ENCODE measurements around the gene PRKACB.
"Not testable (repeated sequence)": the region's sequence is repeated elsewhere in the genome, so short reads cannot be mapped to it uniquely, and the experiment has no call there.

PRKACB gene

DNA sequence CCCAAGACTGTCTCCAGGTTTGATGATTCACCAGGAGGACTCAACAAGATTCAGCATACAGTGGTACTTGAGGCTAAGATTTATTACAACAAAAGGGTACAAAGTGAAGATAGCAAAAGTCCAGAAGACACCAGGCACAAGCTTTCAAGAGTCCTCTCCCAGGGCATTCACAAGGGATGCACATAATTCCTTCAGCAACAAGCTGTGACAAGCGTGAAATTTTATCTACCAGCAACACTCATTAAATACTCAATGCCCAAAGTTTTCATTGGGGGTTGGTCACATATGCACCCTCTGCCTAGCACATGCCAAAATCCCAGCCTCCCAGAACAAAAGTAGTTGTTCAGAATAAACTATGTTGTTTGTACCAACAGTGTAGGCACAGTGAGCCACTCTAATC, 62.3 kb downstream of the PRKACB start:
- in situ Hi-C loops (cut with HindIII; ENCODE audit: low sequenced_read_pairs): no loop called here

DNA sequence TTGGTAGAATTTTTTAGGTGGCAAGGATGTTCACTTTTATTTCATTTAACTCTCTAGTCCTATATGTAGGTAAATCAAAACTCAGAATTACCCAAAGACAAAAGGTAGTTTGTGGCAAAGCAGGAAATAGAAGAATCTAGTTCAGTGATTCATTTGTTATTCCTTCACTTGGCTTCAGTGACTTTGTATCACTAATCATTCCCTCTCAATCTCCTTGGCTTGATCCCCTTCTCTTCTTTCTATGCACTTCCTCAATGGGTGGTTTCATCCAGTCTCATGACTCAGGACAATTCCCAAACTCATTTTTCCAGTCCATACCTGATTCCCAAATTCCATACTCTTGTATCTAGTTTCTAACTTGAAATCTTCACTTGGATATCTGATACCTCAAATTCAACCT, 64.9 kb downstream of the PRKACB start:
- in situ Hi-C loops (cut with HindIII; ENCODE audit: low sequenced_read_pairs): no loop called here

DNA sequence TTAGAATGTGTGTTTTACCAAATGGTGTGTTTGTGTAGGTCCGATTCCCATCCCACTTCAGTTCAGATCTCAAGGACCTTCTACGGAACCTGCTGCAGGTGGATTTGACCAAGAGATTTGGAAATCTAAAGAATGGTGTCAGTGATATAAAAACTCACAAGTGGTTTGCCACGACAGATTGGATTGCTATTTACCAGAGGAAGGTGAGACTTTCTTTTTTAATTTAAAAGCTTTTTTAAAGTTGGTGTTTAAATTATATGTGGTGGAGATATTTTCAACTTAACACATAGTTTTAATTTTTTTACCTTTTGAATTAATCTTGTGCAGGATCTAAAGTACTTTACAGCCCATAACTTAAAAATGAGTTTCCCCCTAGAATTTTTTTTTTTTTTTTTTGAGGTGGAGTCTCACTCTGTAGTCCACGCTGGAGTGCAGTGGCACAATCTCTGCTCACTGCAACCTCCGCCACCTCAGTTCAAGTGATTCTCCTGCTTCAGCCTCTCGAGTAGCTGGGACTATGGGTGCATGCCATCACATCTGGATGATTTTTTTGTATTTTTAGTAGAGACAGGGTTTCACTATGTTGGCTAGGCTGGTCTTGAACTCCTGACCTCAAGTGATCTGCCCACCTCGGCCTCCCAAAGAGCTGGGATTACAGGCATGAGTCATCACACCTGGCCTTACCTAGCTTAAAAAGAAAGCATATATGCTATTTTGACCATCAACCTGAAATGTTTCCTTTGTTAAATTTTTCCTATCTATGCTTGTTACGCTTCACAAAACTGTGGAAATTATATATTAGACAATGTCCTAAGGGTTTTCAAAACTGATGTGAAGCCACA, 70.3 kb downstream of the PRKACB start:
- in situ Hi-C loops (cut with HindIII; ENCODE audit: low sequenced_read_pairs): no loop called here

DNA sequence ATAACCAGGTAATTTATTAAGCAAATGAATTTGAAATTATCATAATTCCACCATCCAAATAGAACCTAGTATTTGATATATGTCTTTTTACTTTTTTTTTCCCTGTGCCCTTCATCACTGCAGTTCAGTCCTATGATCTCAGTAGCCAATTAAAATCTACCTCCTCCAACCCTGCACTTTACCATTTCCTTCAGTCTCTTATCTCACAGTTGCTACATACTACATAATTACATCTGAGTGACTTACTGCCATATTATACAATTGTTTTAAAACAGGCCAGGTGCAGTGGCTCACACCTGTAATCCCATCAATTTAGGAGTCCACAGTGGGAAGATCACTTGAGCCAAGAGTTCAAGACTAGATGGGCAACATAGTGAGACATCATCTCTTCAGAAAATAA, 73.2 kb downstream of the PRKACB start:
- in situ Hi-C loops (cut with HindIII; ENCODE audit: low sequenced_read_pairs): no loop called here

DNA sequence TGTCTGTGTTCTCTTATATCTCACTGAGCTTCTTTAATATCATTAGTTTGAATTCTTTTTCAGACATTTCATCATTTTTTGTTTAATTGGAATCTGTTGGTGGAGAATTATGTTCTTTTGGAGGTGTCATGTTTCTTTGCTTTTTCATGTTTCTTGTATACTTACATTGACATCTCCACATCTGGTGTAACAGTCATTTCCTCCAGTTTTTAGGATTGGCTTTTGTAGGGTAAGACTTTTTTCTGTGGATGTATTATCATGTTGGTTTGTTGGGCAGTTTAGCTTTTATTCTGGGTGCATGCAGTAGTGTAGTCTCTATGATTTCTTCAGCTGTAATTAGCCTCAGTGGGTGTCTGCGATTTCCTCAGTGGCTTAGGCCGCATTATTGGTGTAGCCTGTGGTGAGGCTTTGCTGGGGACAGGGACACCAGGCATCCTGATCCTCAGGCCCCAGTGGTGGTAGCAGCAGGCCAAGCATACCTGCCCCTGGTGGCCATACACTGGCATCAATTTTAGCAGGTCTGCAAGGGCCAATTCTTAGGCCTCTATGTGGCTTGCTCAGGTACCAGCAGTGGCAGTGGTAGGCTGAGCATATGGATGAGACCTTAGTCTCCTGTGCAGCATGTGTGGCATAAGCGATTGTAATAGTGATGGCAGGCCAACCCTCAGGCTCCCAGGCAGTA, 79.8 kb downstream of the PRKACB start:
- in situ Hi-C loops (cut with HindIII; ENCODE audit: low sequenced_read_pairs): no loop called here

DNA sequence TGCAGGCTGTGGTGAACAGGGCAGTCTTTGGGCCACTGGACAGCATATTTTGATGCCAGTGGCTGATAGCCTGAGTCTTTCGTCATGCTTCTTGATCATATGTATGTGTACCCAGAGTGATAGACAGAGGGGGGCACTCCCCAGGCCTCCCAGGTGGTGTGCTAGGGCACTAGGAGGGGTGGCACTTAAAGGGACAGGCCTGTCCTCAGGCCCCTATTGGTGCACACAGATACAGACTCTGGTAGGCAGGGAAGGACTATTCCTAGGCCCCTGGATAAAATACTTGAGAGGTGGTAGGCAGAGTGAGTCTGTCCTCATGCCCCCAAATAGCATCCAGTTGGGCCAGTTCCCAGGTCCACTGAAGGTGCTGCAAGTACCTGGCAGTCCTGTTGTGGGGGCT, 80.8 kb downstream of the PRKACB start:
- in situ Hi-C loops (cut with HindIII; ENCODE audit: low sequenced_read_pairs): no loop called here

DNA sequence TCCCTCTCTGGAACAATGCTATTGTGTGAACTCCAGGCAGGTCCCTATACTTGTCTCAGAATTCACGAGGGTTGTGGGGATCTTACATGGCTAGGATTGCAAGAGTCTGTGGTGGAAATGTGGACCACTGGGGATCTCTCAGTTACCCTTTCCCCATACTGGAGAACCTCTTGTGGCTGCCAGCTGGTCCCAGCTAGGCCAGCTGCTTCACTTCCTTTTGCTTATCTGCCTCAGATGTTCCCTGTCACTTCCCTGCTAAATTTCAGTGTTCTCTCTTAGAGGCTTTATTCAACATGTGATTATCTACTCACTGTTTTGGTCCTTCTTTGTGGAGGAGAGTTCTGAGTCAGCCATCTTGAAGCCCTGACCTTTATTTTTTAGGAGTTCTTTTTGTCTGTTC, 81.6 kb downstream of the PRKACB start:
- in situ Hi-C loops (cut with HindIII; ENCODE audit: low sequenced_read_pairs): no loop called here

DNA sequence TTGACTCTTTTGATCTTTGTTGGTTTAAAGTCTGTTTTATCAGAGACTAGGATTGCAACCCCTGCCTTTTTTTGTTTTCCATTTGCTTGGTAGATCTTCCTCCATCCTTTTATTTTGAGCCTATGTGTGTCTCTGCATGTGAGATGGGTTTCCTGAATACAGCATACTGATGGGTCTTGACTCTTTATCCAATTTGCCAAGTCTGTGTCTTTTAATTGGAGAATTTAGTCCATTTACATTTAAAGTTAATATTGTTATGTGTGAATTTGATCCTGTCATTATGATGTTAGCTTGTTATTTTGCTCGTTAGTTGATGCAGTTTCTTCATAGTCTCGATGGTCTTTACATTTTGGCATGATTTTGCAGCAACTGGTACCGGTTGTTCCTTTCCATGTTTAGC, 88.6 kb downstream of the PRKACB start:
- in situ Hi-C loops (cut with HindIII; ENCODE audit: low sequenced_read_pairs): not testable (repeated sequence)

DNA sequence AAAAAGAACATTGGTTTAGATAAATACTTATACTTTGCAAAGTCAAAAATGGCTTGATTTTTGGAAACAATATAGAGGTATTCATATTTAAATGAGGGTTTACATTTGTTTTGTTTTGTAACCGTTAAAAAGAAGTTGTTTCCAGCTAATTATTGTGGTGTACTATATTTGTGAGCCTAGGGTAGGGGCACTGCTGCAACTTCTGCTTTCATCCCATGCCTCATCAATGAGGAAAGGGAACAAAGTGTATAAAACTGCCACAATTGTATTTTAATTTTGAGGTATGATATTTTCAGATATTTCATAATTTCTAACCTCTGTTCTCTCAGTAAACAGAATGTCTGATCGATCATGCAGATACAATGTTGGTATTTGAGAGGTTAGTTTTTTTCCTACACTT, 92.2 kb downstream of the PRKACB start:
- in situ Hi-C loops (cut with HindIII; ENCODE audit: low sequenced_read_pairs): no loop called here

DNA sequence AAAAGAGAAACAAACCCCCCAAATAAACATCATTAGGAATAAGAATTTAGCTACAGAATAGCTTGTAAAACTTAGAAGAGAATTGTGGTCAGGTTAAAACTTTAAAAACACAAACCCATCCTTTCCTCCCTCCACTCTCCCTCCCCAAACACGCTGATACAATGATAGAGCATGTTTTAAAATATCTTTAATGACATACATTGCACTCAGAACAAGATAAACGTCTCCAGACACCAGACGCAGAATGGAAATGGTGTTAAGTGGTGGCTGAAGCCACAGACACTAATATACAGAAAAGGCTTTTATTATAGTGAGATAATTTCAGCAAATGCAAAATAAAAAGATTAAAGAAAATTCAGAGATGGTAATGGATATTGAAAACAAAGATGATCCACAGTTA, 98.6 kb downstream of the PRKACB start:
- in situ Hi-C loops (cut with HindIII; ENCODE audit: low sequenced_read_pairs): no loop called here

DNA sequence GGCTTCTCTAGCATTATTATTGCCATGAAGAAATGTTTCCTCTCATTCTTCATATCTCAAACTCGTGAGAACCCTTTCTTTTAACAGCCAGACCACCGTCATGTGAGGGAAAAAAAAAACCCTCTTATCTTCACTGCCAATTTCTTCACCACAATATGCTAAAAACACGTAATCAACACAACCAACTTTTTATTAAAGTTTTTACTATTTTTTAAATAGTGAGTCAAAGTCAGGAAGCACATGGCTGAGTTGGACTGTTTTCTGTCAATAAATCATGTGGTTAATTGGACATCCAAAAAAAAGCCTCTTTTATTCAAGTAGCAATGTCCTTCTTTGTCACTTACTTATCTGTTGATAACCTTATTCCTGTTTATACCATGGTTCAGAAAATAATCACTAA, 101.5 kb downstream of the PRKACB start:
- in situ Hi-C loops (cut with HindIII; ENCODE audit: low sequenced_read_pairs): no loop called here

DNA sequence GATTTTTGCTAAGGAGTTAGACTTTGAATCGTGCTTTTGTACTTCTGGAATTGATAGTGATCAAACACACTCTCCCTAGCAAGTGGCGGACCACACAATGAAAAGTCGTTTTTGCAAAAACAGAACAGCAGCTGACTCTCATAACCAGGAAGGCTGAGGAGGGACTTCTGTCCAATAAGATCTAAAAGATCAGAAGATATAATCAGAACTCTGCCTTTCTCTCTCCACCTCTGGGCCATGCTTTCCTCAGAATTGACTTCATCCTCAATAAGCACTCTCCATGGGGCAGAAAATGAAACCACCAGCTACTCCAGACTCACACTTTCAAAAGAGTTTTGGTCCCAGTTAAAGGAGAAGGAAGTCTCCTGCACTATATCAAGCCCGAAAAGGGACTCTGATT, 102.1 kb downstream of the PRKACB start:
- in situ Hi-C loops (cut with HindIII; ENCODE audit: low sequenced_read_pairs): no loop called here

DNA sequence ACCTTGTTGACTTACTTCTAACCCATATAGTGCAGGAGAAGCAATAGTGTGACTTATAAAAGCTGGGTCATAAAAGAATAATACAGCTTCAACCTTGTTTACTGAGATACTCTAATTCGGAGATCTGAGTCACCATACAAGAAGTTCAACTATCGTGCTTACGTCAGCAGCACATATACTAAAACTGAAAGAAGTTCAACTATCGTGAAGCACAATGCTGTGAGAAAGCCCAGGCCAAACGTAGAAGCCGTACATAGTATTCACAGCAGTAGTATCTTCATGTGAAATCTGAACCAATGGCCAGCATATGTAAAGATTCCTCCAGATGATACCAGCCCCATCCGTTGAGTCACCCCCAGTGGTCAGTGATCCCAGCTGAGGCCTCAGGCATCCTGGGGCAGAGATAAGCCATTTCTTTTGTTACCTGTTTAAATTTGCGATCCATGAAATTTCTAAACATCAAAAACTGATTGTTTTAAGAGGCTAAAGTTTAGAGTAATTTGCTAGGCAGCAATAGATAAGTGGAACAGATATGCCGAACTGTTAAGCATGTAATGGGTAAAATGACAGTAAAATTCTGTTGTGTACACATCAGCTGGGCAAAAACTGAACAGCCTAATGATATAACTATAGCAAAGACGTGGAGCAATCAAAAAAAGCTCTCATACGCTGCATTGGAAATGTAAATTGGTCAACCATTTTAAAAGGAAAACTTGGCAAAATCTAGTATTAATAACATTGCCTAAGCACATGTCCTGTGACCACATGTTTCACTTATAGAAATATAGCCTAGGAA, 103.6 kb downstream of the PRKACB start:
- in situ Hi-C loops (cut with HindIII; ENCODE audit: low sequenced_read_pairs): no loop called here

DNA sequence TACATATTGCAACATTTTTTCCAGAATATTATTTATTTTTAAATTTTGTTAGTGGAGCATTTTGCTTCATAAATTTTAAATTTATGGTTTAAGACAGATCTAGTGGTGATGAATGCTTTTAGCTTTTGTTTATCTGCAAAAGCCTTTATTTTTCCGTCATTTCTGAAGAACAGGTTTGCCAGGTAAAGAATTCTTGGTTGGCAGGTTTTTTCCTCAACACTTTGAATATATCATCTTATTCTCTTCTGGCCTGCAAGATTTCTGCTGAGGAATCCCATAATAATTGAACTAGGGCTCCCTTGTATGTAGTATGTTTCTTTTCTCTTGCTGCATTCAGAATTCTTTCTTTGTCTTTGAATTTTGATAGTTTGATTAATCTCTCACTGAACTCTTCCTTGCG, 106.6 kb downstream of the PRKACB start:
- in situ Hi-C loops (cut with HindIII; ENCODE audit: low sequenced_read_pairs): no loop called here

DNA sequence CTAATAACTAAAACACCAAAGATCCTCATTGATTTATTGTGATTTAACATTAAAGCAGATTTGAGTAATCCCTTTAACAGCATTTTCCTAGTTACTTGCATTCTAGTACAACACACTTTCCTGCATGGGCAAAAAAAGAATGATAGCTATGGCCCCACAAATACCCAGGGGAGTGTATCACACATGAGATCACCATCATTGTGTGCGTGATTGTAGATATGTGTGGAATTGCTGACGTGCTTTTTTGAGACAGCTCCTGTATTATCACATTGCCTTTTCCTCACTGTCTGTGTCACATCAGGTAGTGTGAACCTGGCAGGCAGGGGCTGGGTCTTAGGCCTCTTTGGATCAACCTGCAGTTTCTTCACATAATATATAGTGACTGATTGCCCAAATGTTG, 109.0 kb downstream of the PRKACB start:
- in situ Hi-C loops (cut with HindIII; ENCODE audit: low sequenced_read_pairs): no loop called here

DNA sequence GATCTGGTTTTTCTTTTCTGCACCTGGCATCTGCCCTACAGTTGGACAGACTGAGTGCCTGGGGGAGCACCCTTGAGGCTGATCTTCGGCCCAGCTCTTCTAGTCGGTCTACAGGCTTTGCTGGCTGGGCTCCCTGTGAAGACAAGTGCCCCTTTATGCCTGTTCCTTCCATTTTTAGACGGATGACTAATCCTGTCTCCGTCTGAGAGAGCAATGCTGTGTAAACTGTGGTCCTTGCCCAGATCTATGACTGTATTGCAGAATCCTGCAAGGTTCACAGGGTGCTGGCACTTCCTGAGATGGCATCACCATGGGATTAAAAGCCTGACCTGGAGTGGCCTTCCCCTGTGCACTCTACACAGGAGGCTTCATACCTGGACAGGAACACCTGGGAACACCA, 109.8 kb downstream of the PRKACB start:
- in situ Hi-C loops (cut with HindIII; ENCODE audit: low sequenced_read_pairs): no loop called here

DNA sequence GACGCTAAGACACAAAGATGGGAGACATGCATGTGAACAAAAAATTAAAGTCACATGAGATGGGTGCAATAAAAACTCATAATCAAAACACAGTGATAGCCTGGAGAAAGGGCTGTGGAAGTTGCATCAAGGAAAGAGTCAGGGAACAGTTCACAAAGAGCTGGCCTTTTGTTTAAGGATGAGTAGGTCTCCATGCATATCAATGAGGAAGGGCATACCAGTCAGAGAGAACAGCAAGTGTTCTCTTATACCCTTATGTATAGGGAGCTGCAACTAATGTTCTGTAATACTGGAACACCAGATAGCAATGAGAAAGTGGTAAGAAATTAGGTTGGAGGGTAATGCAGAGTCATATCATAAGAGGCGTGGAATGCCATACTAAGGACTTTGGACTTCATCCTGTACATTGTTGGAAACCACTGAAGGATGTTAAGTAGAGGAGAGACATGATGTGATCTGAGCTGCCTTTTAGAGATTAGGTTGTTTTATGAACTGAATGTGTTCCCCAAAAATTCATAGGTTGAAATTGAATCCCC, 110.7 kb downstream of the PRKACB start:
- in situ Hi-C loops (cut with HindIII; ENCODE audit: low sequenced_read_pairs): no loop called here

DNA sequence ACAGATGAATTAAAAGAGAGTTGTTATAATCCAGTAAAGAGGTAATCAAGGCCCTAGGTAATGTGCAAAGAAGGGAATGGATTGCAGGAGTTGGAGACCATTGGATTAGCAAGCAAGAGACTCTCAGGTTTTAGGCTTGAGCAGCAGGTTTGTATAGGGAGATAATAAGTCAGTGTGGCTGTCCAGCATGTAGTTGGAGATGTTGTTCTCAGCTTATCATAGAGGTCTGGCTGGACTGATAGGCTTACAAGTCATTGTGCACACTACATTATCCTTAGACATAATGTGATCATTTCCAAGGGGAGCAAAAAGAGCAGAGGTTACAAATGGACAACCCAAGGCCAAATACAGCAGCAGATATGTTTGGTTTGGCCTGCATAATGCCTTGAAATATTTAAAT, 111.5 kb downstream of the PRKACB start:
- in situ Hi-C loops (cut with HindIII; ENCODE audit: low sequenced_read_pairs): no loop called here

DNA sequence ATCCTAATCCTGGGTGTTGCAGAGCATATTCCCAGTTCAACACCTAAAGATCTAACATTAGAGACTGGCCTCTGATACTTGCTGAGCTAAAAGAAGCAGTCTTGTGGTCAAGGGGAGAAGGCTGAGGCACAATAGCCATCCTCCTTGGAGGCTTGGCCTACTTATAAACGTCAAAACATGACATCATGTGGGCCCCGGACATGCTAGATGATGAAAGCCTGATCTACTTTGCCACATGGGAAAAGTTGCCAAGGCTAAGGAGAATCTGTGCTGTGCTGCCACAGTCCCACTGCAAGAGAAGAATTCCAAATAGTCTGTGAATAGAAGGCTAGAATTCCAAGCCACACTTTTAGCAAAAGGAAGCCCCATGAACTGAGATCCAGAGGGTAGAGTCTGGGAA, 113.5 kb downstream of the PRKACB start:
- in situ Hi-C loops (cut with HindIII; ENCODE audit: low sequenced_read_pairs): no loop called here

DNA sequence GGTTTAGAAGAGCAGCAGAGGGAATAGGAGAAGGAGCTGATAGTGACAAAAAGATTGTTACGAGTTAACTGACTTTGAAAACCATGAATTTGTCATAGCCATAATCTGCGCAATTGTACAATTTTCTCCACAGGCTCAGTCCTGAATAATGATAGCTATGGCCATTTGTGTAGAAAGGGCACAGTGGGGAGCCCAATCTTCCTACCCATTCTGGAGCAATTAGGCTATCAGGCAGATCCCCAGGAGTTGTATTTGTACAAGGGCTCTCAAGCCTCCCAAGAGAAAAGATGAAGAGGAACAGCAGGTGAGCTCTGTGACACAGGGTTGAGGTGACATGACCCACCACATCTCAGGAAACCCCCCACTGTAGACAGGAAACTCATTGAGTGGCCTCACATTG, 115.3 kb downstream of the PRKACB start:
- in situ Hi-C loops (cut with HindIII; ENCODE audit: low sequenced_read_pairs): no loop called here

DNA sequence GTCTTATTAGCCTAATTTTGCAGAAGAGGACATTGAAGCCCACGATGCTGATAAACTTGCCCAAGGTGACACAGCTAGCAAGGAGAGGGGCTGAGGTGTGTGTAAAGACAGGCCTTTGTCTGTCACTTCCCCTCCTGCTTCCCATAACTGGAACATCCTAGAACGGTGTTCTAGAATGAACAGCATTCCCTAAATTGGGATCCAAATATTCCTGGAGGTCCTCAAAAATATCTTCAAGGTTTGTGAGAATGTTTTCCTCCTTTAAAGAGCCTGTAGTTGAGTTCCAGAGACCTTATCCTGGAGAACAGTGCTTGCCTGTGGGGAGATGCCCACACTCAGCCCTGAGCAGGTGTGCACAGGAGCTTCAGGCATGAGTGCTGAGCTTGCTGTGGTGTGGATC, 115.9 kb downstream of the PRKACB start:
- in situ Hi-C loops (cut with HindIII; ENCODE audit: low sequenced_read_pairs): no loop called here

Measured in endothelial cell of hepatic sinusoid (primary cell).